GM19239 (cell line): ENCODE results near the gene TMCC1.
A peak's percentile ranks its signal among the peaks of the same experiment; 100 is the strongest.
"Not testable (repeated sequence)": the region's sequence is repeated elsewhere in the genome, so short reads cannot be mapped to it uniquely, and the experiment has no call there.

Experiments
- DNase-seq: peaks from one replicate; pipeline ENCODE4 v3.0.0; 2011; ENCODE audit warnings: low spot score; ENCODE audit not compliant: insufficient read length
- FAIRE-seq: peaks from 2 replicates; lab custom pipeline; 2011; peaks lifted over from hg19 to GRCh38; lab: Jason Lieb, UNC

The TMCC1 gene

GRCh38 chr3:129783470-129783869 lies 110.0 kb downstream of the TMCC1 start:
- DNase-seq (no peak), FAIRE-seq (no peak)

GRCh38 chr3:129778871-129779270 lies 114.6 kb downstream of the TMCC1 start:
- no peak for DNase-seq
- no peak for FAIRE-seq

- FAIRE-seq = no peak
- no peak for DNase-seq
These were observed 115.7 kb downstream of the TMCC1 start for GRCh38 chr3:129777806-129778205.

- no peak for DNase-seq
- FAIRE-seq = no peak
These were observed 117.6 kb downstream of the TMCC1 start for GRCh38 chr3:129775870-129776269.

- FAIRE-seq (no peak), DNase-seq (no peak)
These were observed 119.5 kb downstream of the TMCC1 start for GRCh38 chr3:129773691-129774663.

- no peak for FAIRE-seq
- DNase-seq = no peak
These were observed 122.9 kb downstream of the TMCC1 start for GRCh38 chr3:129770604-129771003.

GRCh38 chr3:129769616-129770015 lies 123.9 kb downstream of the TMCC1 start:
- DNase-seq = no peak
- no peak for FAIRE-seq

- DNase-seq (no peak), FAIRE-seq (no peak)
These were observed 124.8 kb downstream of the TMCC1 start for GRCh38 chr3:129768728-129769127.

- FAIRE-seq (no peak), DNase-seq (no peak)
These were observed 127.4 kb downstream of the TMCC1 start for GRCh38 chr3:129766135-129766534.

GRCh38 chr3:129764090-129764489 lies 129.4 kb downstream of the TMCC1 start:
- no peak for DNase-seq
- FAIRE-seq = no peak

GRCh38 chr3:129758785-129759320 lies 134.7 kb downstream of the TMCC1 start:
- FAIRE-seq (no peak), DNase-seq (no peak)

GRCh38 chr3:129758306-129758705 lies 135.2 kb downstream of the TMCC1 start:
- DNase-seq (no peak), FAIRE-seq (no peak)

GRCh38 chr3:129756871-129757270 lies 136.6 kb downstream of the TMCC1 start:
- DNase-seq = no peak
- no peak for FAIRE-seq

GRCh38 chr3:129751105-129751504 lies 142.4 kb downstream of the TMCC1 start:
- DNase-seq, FAIRE-seq: not testable (repeated sequence)

GRCh38 chr3:129749692-129750091 lies 143.8 kb downstream of the TMCC1 start:
- FAIRE-seq (no peak), DNase-seq (no peak)

- FAIRE-seq (no peak), DNase-seq (no peak)
These were observed 145.5 kb downstream of the TMCC1 start for GRCh38 chr3:129747992-129748391.

- FAIRE-seq (no peak), DNase-seq (no peak)
These were observed 146.4 kb downstream of the TMCC1 start for GRCh38 chr3:129747136-129747535.

GRCh38 chr3:129746629-129747028 lies 146.9 kb downstream of the TMCC1 start:
- FAIRE-seq = peak; percentile 11

GRCh38 chr3:129745253-129745652 lies 148.3 kb downstream of the TMCC1 start:
- no peak for DNase-seq
- no peak for FAIRE-seq

More at GRCh38 chr3:129746629-129747028, 146.9 kb downstream of the TMCC1 start:
- no peak for DNase-seq

GRCh38 chr3:129741794-129742193 lies 151.7 kb downstream of the TMCC1 start:
- FAIRE-seq (no peak), DNase-seq (no peak)

- FAIRE-seq (no peak), DNase-seq (no peak)
These were observed 153.4 kb downstream of the TMCC1 start for GRCh38 chr3:129740090-129740489.
